HepG2 (cell line): ENCODE measurements around the gene IPO9. TPM values are rescaled to one million over a fixed set of nuclear protein-coding genes. Genes with fewer than 3 reads are reported as not detected.

Experiments
- ATAC-seq: fragments of 200-7000 bp; cut with Tn5 transposase; 3 replicates; pipeline ENCODE4 v1.9.1; 2020; ENCODE audit warnings: mild to moderate bottlenecking, moderate library complexity
- BruUV-seq: library from RNA; stranded (reverse); fragments of 400-500 nt; replicated peaks from 2 replicates; lab custom pipeline; 2021; lab: Mats Ljungman, UMichigan
- CTCF ChIA-PET: fragments of 300-600 bp; formaldehyde crosslinking; extraction: SDS; loops from one replicate; lab custom pipeline; 2021; ENCODE audit warnings: low total read pairs, inconsistent platforms, low intra/inter-chr PET ratio; lab: Yijun Ruan, JAX
- POLR2A ChIA-PET: fragments of 350-600 bp; sonication (Branson Sonifier 250); formaldehyde crosslinking; loops from one replicate; lab custom pipeline; 2020; ENCODE audit warnings: antibody characterized with exemption, inconsistent platforms; lab: Yijun Ruan, JAX
- DNase-seq: peaks from one replicate; pipeline ENCODE4 v3.0.0-alpha.2; 2015; ENCODE audit warnings: low spot score
- FAIRE-seq: peaks from 3 replicates; lab custom pipeline; 2011; peaks lifted over from hg19 to GRCh38; lab: Jason Lieb, UNC
- H2AFZ ChIP-seq: one replicate; pipeline ENCODE4 v1.6.1; 2011; ENCODE audit warnings: low read length, inconsistent platforms
- H3K27ac ChIP-seq: fragments of 300-600 bp; 3 replicates; pipeline ENCODE4 v1.8.0; 2011; ENCODE audit warnings: mixed run types, mild to moderate bottlenecking, mixed read lengths, low read length, inconsistent platforms; ENCODE audit not compliant: insufficient read depth; ENCODE audit errors: extremely low read length
- H3K27me3 ChIP-seq, 2 experiments: fragments of 200-600 bp in 1 of 2; 2 replicates in 1 of 2; 3 replicates in 1 of 2; pipeline versions ENCODE4 v1.6.0 to v1.8.0; 2011; ENCODE audit warnings: low read length in 2 of 2, mild to moderate bottlenecking in 2 of 2, moderate library complexity in 2 of 2, inconsistent platforms in 1 of 2; ENCODE audit not compliant: insufficient read depth in 2 of 2, control insufficient read depth in 1 of 2
- H3K36me3 ChIP-seq, 2 experiments: fragments of 200-600 bp in 1 of 2; replicated peaks in 1 of 2; 2 replicates in 1 of 2; 3 replicates in 1 of 2; pipeline versions ENCODE4 v1.5.1 to v1.8.0; 2011; ENCODE audit warnings: low read length in 2 of 2, inconsistent platforms in 1 of 2; ENCODE audit not compliant: insufficient read depth in 2 of 2, control insufficient read depth in 1 of 2
- H3K4me1 ChIP-seq: 2 replicates; pipeline ENCODE4 v1.5.1; 2012; ENCODE audit warnings: low read length, inconsistent platforms; ENCODE audit not compliant: insufficient read depth
- H3K4me2 ChIP-seq: 2 replicates; pipeline ENCODE4 v1.6.0; 2011; ENCODE audit warnings: low read depth, low read length, inconsistent platforms
- H3K4me3 ChIP-seq, 3 experiments: fragments of 200-600 bp in 1 of 3; sonication (generic), shearing (Covaris generic) in 1 of 3; replicated peaks in 1 of 3; 2 replicates each; pipeline ENCODE4 v1.5.1; 2011 to 2016; ENCODE audit warnings: low read length in 3 of 3, inconsistent platforms in 2 of 3, low read depth in 2 of 3, mild to moderate bottlenecking in 2 of 3, control low read depth in 1 of 3, mixed read lengths in 1 of 3; ENCODE audit not compliant: insufficient read depth in 1 of 3
- H3K79me2 ChIP-seq: one replicate; pipeline ENCODE4 v1.6.1; 2011; ENCODE audit warnings: low read length, inconsistent platforms; ENCODE audit not compliant: insufficient read depth
- H3K9ac ChIP-seq: 2 replicates; pipeline ENCODE4 v1.6.0; 2011; ENCODE audit warnings: mild to moderate bottlenecking, low read depth, low read length, inconsistent platforms; ENCODE audit not compliant: insufficient read depth
- H3K9me3 ChIP-seq: 2 replicates; pipeline ENCODE4 v1.5.1; 2012; ENCODE audit warnings: mild to moderate bottlenecking, low read length
- H4K20me1 ChIP-seq: 2 replicates; pipeline ENCODE4 v1.6.0; 2011; ENCODE audit warnings: inconsistent platforms, mild to moderate bottlenecking, low read length, moderate library complexity; ENCODE audit not compliant: insufficient read depth
- HNRNPK ChIP-seq: fragments of 200-400 bp; formaldehyde crosslinking; IDR thresholded peaks from 2 replicates; pipeline ENCODE4 v1.6.1; 2018; ENCODE audit warnings: low read length, low read depth, moderate library complexity, mild to moderate bottlenecking; ENCODE audit not compliant: poor library complexity, severe bottlenecking
- MTA1 ChIP-seq: sonication (generic); formaldehyde crosslinking; IDR thresholded peaks from 2 replicates; pipeline ENCODE4 v1.4.0; 2020; ENCODE audit warnings: missing genetic modification reagents, mild to moderate bottlenecking, borderline replicate concordance
- SKIL ChIP-seq: sonication (generic); formaldehyde crosslinking; IDR thresholded peaks from 2 replicates; pipeline ENCODE4 v1.8.0; 2022; ENCODE audit warnings: missing genetic modification reagents, mild to moderate bottlenecking, moderate library complexity, borderline replicate concordance
- SP4 ChIP-seq: sonication (generic); formaldehyde crosslinking; IDR thresholded peaks from 2 replicates; pipeline ENCODE4 v1.8.1; 2023; ENCODE audit warnings: mild to moderate bottlenecking, missing genetic modification reagents
- ZNF232 ChIP-seq: sonication (generic); formaldehyde crosslinking; IDR thresholded peaks from 2 replicates; pipeline ENCODE4 v1.4.0; 2020; ENCODE audit warnings: missing genetic modification reagents, borderline replicate concordance
- ZNF263 ChIP-seq: sonication (generic); formaldehyde crosslinking; IDR thresholded peaks from 2 replicates; pipeline ENCODE4 v1.4.0; 2020; ENCODE audit warnings: missing genetic modification reagents
- ZNF570 ChIP-seq: sonication (generic); formaldehyde crosslinking; IDR thresholded peaks from 2 replicates; pipeline ENCODE4 v1.4.0; 2020; ENCODE audit warnings: mild to moderate bottlenecking, missing genetic modification reagents, borderline replicate concordance
- ZNF660 ChIP-seq: sonication (generic); formaldehyde crosslinking; IDR thresholded peaks from 2 replicates; pipeline ENCODE4 v1.5.1; 2020; ENCODE audit warnings: mild to moderate bottlenecking, low read depth, missing genetic modification reagents, borderline replicate concordance
- WGBS: methylation state at CpG from one replicate; pipeline ENCODE4 v1.1.6; 2017; ENCODE audit warnings: low lambda C conversion rate; 5-methylcytosine and 5-hydroxymethylcytosine counted together
- in situ Hi-C: cut with HindIII; loops from 2 replicates; pipeline ENCODE4 v1.10.0; 2017; ENCODE audit warnings: low pct_unique_long_range_greater_than_20kb; ENCODE audit not compliant: extremely low pct_ligation_motif_present
- intact Hi-C: fragments of 100-400 bp; cut with micrococcal nuclease; formaldehyde crosslinking; loops from one replicate; pipeline ENCODE4 v1.10.0; 2022; ENCODE audit not compliant: unreplicated experiment
- polyA plus RNA-seq, 8 experiments: library from polyadenylated mRNA; depleted of rRNA in 3 of 8; stranded (reverse) in 7 of 8; unstranded in 1 of 8; fragments of >200 nt; fragmentation: Illumina TruSeq in 4 of 8; extraction: Trizol in 4 of 8; gene quantifications; 2 replicates each; pipeline versions ENCODE4 v1.2.1 to v1.2.3, GENCODE V29; 2011 to 2016; ENCODE audit warnings: low read depth in 4 of 8, missing spikeins in 1 of 8, mixed read lengths in 1 of 8; ENCODE audit not compliant: insufficient read depth in 1 of 8
- total RNA-seq, 5 experiments: library from RNA; depleted of rRNA; stranded (reverse); fragments of >200 nt; fragmentation: Illumina TruSeq; extraction: Trizol; gene quantifications; 2 replicates each; pipeline ENCODE4 v1.2.3, GENCODE V29; 2016; ENCODE audit warnings: low read depth in 1 of 5

The IPO9 gene
- total and polyA plus RNA-seq, 2 of the 13 experiments (the other 11 are each of a cell fraction or from before 2014, with no cell fraction given), result 31.0 to 34.8 TPM

- H3K27ac ChIP-seq, result no peak overlapping the region
- H3K9ac ChIP-seq, result no peak overlapping the region
- TF ChIP-seq MTA1 (CRISPR knock-in tag) (no peak), ZNF263 (CRISPR knock-in tag) (peak; percentile 56; the same call in 1 of the 2 replicates)
- TF ChIP-seq, all 625 proteins: peak for 1
- H4K20me1 ChIP-seq, result no peaks in the 10 kb centered on the region
- H3K4me3 ChIP-seq, result no peak overlapping the region
- H3K4me2 ChIP-seq, result no peak overlapping the region
- no peaks in the 10 kb centered on the region for H3K9me3 ChIP-seq
- peaks cover 5 to 34% of the 10 kb centered on the region in 2 experiments; a peak in 3 of 5 replicates for H3K27me3 ChIP-seq
- FAIRE-seq (no peak), DNase-seq (no peak), ATAC-seq (peak; percentile 6; the same call in 1 of the 3 replicates)
- no peaks in the 10 kb centered on the region for H3K36me3 ChIP-seq
- H3K79me2 ChIP-seq, result no peaks in the 10 kb centered on the region
- 42% methylated on average over 6 of the region's 6 CpGs for WGBS
- POLR2A ChIA-PET, result no interaction called here
- peaks cover 29% of the 10 kb centered on the region for H3K4me1 ChIP-seq
- no TSS peak for BruUV-seq
- intact Hi-C loops, result loop anchor here (5.0 kb wide), 1 partner anchor 97 kb away; the partner anchor contains the start of gene RNPEP
- CTCF ChIA-PET, result no interaction called here
- in situ Hi-C loops, result no loop called here
- no peak overlapping the region for H2AFZ ChIP-seq
Measured at GRCh38 chr1:201885531-201886075, 56.6 kb downstream of the IPO9 start.

- H3K27ac ChIP-seq, result no peak overlapping the region
- H3K79me2 ChIP-seq, result no peaks in the 10 kb centered on the region
- H3K9me3 ChIP-seq, result no peaks in the 10 kb centered on the region
- H4K20me1 ChIP-seq, result no peaks in the 10 kb centered on the region
- intact Hi-C loops, result loop anchor here (5.0 kb wide), 1 partner anchor 96 kb away; the partner anchor contains the start of gene RNPEP
- peaks cover 5 to 36% of the 10 kb centered on the region in 2 experiments; a peak in 3 of 5 replicates for H3K27me3 ChIP-seq
- no peak for DNase-seq
- H3K4me3 ChIP-seq, result no peak overlapping the region
- no peaks in the 10 kb centered on the region for H3K36me3 ChIP-seq
- no peak overlapping the region for H3K9ac ChIP-seq
- in situ Hi-C loops, result no loop called here
- no peak overlapping the region for H3K4me2 ChIP-seq
- 56% methylated on average over 7 of the region's 9 CpGs for WGBS
- BruUV-seq, result no TSS peak
- POLR2A ChIA-PET, result no interaction called here
- TF ChIP-seq ZNF660 (CRISPR knock-in tag) (no peak), HNRNPK (no peak), ZNF232 (CRISPR knock-in tag) (no peak), SKIL (no peak), SP4 (CRISPR knock-in tag) (no peak), ZNF570 (CRISPR knock-in tag) (no peak)
- TF ChIP-seq, all 625 proteins: peak for 0
- no peak overlapping the region for H2AFZ ChIP-seq
- peaks cover 29% of the 10 kb centered on the region for H3K4me1 ChIP-seq
- FAIRE-seq (no peak), ATAC-seq (no peak)
- CTCF ChIA-PET, result no interaction called here
Measured at GRCh38 chr1:201886103-201886885, 57.3 kb downstream of the IPO9 start.
